WERI-Rb-1 (cell line): ENCODE data around the gene ACTN2.

Experiments
- DNase-seq: peaks from one replicate; pipeline ENCODE4 v3.0.0-alpha.2; 2020
- H3K27ac ChIP-seq: fragments of 250-450 bp; sonication (Bioruptor Pico); 2 replicates; pipeline ENCODE4 v1.5.1; 2020; ENCODE audit warnings: mild to moderate bottlenecking, moderate library complexity
- H3K27me3 ChIP-seq: fragments of 250-450 bp; sonication (Bioruptor Pico); 2 replicates; pipeline ENCODE4 v1.5.1; 2021; ENCODE audit warnings: mild to moderate bottlenecking, low read depth, moderate library complexity; ENCODE audit not compliant: insufficient read depth, severe bottlenecking
- H3K36me3 ChIP-seq: fragments of 250-450 bp; sonication (Bioruptor Pico); 2 replicates; pipeline ENCODE4 v1.5.1; 2020; ENCODE audit warnings: mild to moderate bottlenecking, moderate library complexity
- H3K4me3 ChIP-seq: 2 replicates; pipeline ENCODE4 v1.5.1; 2011; ENCODE audit warnings: low read depth, mild to moderate bottlenecking, control low read depth, low read length
- H3K9me3 ChIP-seq: fragments of 250-450 bp; sonication (Bioruptor Pico); 2 replicates; pipeline ENCODE4 v1.5.1; 2021; ENCODE audit warnings: mild to moderate bottlenecking, moderate library complexity; ENCODE audit not compliant: severe bottlenecking
- CTCF ChIP-seq: IDR thresholded peaks from 2 replicates; pipeline ENCODE4 v1.5.1; 2011; ENCODE audit warnings: low read depth, mild to moderate bottlenecking, control low read depth, inconsistent platforms, low read length

The ACTN2 gene

GRCh38 chr1:236744533-236744932 is 58.2 kb downstream of the ACTN2 start:
- Histone ChIP-seq H3K9me3 (no peaks in the 10 kb centered on the region), H3K4me3 (no peak overlapping the region), H3K36me3 (no peaks in the 10 kb centered on the region), H3K27ac (no peak overlapping the region), H3K27me3 (no peaks in the 10 kb centered on the region)
- DNase-seq, result no peak
- TF ChIP-seq CTCF, result no peak

GRCh38 chr1:236746785-236747184 is 60.5 kb downstream of the ACTN2 start:
- Histone ChIP-seq H3K36me3 (no peaks in the 10 kb centered on the region), H3K4me3 (no peak overlapping the region), H3K27ac (no peak overlapping the region), H3K27me3 (no peaks in the 10 kb centered on the region), H3K9me3 (no peaks in the 10 kb centered on the region)
- no peak for TF ChIP-seq CTCF
- no peak for DNase-seq

GRCh38 chr1:236747311-236747985 is 61.1 kb downstream of the ACTN2 start:
- TF ChIP-seq CTCF, result no peak
- Histone ChIP-seq H3K9me3 (no peaks in the 10 kb centered on the region), H3K4me3 (no peak overlapping the region), H3K27ac (no peak overlapping the region), H3K27me3 (no peaks in the 10 kb centered on the region), H3K36me3 (no peaks in the 10 kb centered on the region)
- no peak for DNase-seq

GRCh38 chr1:236748268-236748870 is 62.1 kb downstream of the ACTN2 start:
- Histone ChIP-seq H3K27me3 (no peaks in the 10 kb centered on the region), H3K36me3 (no peaks in the 10 kb centered on the region; the same call in 1 of the 2 replicates), H3K27ac (no peak overlapping the region), H3K4me3 (no peak overlapping the region), H3K9me3 (no peaks in the 10 kb centered on the region)
- peak; percentile 67 for TF ChIP-seq CTCF
- DNase-seq, result no peak

- DNase-seq, result no peak
- H3K27me3 ChIP-seq, result no peaks in the 10 kb centered on the region
- H3K27ac ChIP-seq, result no peak overlapping the region
- no peaks in the 10 kb centered on the region for H3K9me3 ChIP-seq
- no peak for TF ChIP-seq CTCF
- no peak overlapping the region for H3K4me3 ChIP-seq
- H3K36me3 ChIP-seq, result no peaks in the 10 kb centered on the region; the same call in 1 of the 2 replicates
Measured at GRCh38 chr1:236750928-236751327, 64.6 kb downstream of the ACTN2 start.
